Central memory CD8-positive, alpha-beta T cell (primary cell): ENCODE data around the gene CENPN.
A peak's percentile ranks its signal among the peaks of the same experiment; 100 is the strongest.

Source experiments
- ATAC-seq: fragments of 150-1000 bp; cut with Tn5 transposase; replicated peaks from 2 replicates; pipeline ENCODE4 v1.10.0; 2022; ENCODE audit warnings: mild to moderate bottlenecking, moderate FRiP score, moderate number of reproducible peaks; ENCODE audit not compliant: poor library complexity, severe bottlenecking; ENCODE audit errors: extremely low read depth
- DNase-seq, 2 donors: peaks; one replicate each; pipeline ENCODE4 v3.0.0; 2021; ENCODE audit warnings: low spot score in 2 of 2
- H3K27ac Mint-ChIP-seq: one replicate; pipeline ENCODE4 v1.8.0; 2022; ENCODE audit warnings: low read depth, mild to moderate bottlenecking, moderate library complexity, mixed read lengths
- H3K27me3 Mint-ChIP-seq: one replicate; pipeline ENCODE4 v1.8.0; 2022; ENCODE audit warnings: mixed read lengths
- H3K36me3 Mint-ChIP-seq: one replicate; pipeline ENCODE4 v1.8.0; 2022; ENCODE audit warnings: mild to moderate bottlenecking, moderate library complexity, mixed read lengths; ENCODE audit not compliant: insufficient read depth
- H3K4me1 Mint-ChIP-seq: one replicate; pipeline ENCODE4 v1.8.0; 2022; ENCODE audit warnings: mixed read lengths
- H3K4me3 Mint-ChIP-seq: one replicate; pipeline ENCODE4 v1.8.0; 2022; ENCODE audit warnings: mild to moderate bottlenecking, moderate library complexity, mixed read lengths
- H3K9me3 Mint-ChIP-seq: one replicate; pipeline ENCODE4 v1.8.0; 2022; ENCODE audit warnings: mixed read lengths

CENPN gene

DNA sequence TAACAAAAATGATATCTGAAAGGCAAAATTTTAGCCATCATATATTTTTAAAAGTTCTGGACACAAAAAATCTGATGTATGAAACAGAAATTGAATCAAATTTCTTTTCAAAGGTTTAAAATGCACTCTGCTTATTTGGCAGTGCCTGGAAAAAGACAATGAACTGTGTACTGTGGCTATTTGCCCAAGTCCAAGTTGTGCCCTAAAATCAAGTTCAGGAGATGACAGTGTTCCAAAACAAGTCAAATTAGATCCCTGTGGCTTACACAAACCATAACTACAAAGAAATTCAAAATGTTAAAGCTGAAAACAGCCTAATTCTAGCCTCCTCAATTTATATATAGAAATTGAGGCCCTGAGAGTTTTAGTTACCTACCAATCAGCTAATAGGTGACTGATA is 25.9 kb upstream of the CENPN start:
- H3K4me1 Mint-ChIP-seq, result peaks cover 11% of the 10 kb centered on the region
- DNase-seq (no peak), ATAC-seq (no peak)
- H3K27ac Mint-ChIP-seq, result no peak overlapping the region
- H3K9me3 Mint-ChIP-seq, result no peaks in the 10 kb centered on the region
- H3K27me3 Mint-ChIP-seq, result no peaks in the 10 kb centered on the region
- H3K36me3 Mint-ChIP-seq, result peaks cover 28% of the 10 kb centered on the region
- H3K4me3 Mint-ChIP-seq, result no peak overlapping the region

DNA sequence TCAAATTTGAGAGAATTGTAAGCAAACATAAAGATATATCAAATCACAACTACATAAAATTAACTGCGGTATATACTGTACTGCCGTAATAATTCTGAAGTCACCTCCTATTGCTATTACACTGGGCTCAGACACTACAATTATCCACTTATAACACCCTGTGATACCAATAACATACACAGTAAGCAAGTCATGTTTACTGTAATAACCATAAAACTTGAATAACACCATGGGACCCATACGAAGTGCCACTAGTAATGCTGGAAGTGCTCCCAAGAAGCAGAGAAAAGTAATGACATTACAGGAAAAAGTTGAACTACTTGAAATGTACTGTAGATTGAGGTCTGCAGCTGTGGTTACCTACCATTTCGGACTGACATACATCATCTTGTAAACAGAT is 24.4 kb upstream of the CENPN start:
- H3K27me3 Mint-ChIP-seq, result no peaks in the 10 kb centered on the region
- no peak overlapping the region for H3K4me3 Mint-ChIP-seq

DNA sequence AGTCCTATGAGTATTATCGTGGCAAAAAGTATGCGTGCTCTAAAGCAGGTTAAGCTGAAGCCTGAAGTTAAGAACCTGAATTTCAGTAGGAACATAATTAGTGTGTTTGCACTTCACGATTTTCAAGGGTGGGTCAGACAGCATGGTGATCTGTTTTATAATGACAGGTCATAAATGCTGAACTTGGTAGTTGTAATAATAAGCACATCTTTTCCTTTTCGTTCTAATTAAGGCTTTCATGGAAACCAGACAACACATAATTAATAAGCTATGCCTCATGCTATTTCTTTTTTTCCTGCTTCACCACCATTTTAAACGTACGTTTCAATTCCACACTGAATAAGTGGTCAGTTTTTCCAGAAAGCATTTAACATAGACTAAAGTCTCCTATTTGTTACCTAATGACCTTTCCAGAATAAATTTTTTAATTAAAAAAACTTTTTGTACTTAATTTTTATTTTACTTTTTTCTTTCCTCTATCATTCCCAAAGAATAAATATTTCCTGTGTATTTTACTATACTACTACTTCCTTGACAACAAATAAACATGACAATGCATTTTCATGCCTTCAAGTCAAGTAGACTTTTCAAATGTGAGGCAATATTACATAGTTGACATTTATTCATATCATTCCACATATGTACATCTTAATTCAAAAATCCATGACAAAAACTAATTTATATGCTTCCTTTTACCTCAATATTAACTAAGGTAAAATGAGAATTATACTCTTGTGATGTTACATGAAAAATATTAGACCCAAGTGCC is 22.7 kb upstream of the CENPN start:
- Mint-ChIP-seq H3K27ac (no peak overlapping the region), H3K36me3 (peaks cover 22% of the 10 kb centered on the region), H3K4me1 (peaks cover 19% of the 10 kb centered on the region), H3K4me3 (no peak overlapping the region), H3K9me3 (no peaks in the 10 kb centered on the region), H3K27me3 (no peaks in the 10 kb centered on the region)
- DNase-seq (no peak), ATAC-seq (no peak)

More for the DNA sequence above, 24.4 kb upstream of the CENPN start:
- Mint-ChIP-seq H3K36me3 (peaks cover 28% of the 10 kb centered on the region), H3K9me3 (no peaks in the 10 kb centered on the region), H3K4me1 (peaks cover 17% of the 10 kb centered on the region), H3K27ac (no peak overlapping the region)
- no peak for ATAC-seq
- no peak for DNase-seq

DNA sequence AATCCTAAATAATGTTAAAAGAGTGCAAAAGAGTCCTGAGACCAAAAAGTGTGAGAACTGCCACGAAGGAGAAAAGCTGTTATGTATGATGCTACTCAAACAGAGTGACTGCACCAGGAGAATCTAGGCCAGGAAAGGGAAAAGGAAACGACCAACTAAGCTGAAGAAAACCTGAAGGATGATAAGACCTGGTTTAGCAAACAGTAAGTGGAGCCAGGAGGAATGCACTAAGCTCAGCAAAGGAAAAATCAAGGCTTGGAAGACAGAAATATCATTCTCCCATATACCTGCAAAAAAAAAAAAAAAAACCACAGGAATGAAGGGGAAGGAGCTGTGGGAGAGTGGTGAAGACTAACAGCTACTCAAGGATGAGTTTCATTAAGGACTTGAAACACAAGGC is 21.4 kb upstream of the CENPN start:
- Mint-ChIP-seq H3K27me3 (no peaks in the 10 kb centered on the region), H3K9me3 (no peaks in the 10 kb centered on the region), H3K27ac (no peak overlapping the region), H3K36me3 (peaks cover 19% of the 10 kb centered on the region), H3K4me3 (no peak overlapping the region), H3K4me1 (peaks cover 19% of the 10 kb centered on the region)
- ATAC-seq (no peak), DNase-seq (no peak)

DNA sequence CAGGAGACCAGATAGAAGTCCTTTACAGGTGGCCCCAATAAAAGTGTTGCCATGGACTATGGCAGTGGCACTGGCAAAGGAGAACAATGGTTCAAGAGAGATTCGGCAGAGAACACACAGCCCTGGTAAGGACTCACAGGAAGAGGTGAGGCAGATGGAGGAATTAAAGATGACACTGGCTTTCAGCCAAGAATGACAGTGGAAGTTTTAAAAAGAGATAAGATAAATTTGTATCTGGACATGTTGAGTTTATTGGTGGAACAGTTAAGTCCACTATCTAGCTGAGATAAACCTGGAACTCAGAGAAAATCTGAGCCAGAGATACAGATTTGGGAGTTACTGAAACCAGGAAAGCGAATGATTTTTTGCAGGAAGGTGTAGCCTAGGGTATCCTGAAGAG is 20.5 kb upstream of the CENPN start:
- H3K27ac Mint-ChIP-seq, result peak overlapping the region; percentile 17
- DNase-seq (no peak), ATAC-seq (no peak)
- no peak overlapping the region for H3K4me3 Mint-ChIP-seq
- no peaks in the 10 kb centered on the region for H3K9me3 Mint-ChIP-seq
- no peaks in the 10 kb centered on the region for H3K27me3 Mint-ChIP-seq
- peaks cover 21% of the 10 kb centered on the region for H3K36me3 Mint-ChIP-seq
- peaks cover 20% of the 10 kb centered on the region for H3K4me1 Mint-ChIP-seq

DNA sequence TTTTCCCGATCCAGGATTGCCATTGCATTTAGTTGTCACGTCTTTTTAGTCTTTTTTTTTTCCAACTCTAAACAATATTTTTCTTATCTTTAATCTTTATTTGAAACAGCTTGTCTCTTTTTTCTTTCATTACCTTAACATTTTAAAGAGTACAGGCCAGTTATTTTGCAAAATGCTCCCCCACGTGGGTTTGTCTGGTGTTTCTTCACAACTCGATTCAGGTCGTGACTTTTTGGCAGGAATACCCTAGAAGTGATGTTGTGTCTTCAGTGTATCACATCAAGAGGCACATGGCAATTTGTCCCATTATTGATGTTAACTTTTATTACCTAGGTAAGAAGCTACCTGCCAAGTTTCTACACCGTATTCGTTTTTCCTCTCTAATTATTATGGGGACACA is 18.3 kb upstream of the CENPN start:
- no peaks in the 10 kb centered on the region for H3K9me3 Mint-ChIP-seq
- H3K27me3 Mint-ChIP-seq, result no peaks in the 10 kb centered on the region
- peaks cover 31% of the 10 kb centered on the region for H3K36me3 Mint-ChIP-seq
- ATAC-seq (no peak), DNase-seq (no peak)
- no peak overlapping the region for H3K27ac Mint-ChIP-seq
- H3K4me1 Mint-ChIP-seq, result peaks cover 39% of the 10 kb centered on the region
- no peak overlapping the region for H3K4me3 Mint-ChIP-seq

DNA sequence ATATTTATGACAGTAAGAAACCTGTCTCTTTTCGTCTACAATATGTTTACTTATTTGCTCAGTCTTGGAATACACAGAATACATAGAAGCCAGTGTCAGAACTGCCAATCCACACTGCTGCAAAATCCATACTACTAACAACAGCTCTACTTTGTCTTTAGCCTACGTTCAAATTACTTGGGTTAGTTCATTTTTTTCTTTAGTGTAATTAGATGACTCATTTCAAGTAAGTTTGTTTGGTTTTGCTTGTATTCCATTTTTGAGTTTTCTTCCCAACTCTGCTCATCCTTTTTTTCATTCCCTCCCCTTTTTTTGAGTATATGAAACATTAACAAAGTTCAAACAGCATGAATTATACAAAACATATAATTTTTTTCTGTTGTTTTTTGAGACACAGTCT is 17.2 kb upstream of the CENPN start:
- Mint-ChIP-seq H3K36me3 (peaks cover 35% of the 10 kb centered on the region), H3K27ac (peak overlapping the region; percentile 17), H3K9me3 (no peaks in the 10 kb centered on the region), H3K4me1 (peaks cover 37% of the 10 kb centered on the region), H3K27me3 (no peaks in the 10 kb centered on the region), H3K4me3 (no peak overlapping the region)
- no peak for DNase-seq
- ATAC-seq, result no peak

DNA sequence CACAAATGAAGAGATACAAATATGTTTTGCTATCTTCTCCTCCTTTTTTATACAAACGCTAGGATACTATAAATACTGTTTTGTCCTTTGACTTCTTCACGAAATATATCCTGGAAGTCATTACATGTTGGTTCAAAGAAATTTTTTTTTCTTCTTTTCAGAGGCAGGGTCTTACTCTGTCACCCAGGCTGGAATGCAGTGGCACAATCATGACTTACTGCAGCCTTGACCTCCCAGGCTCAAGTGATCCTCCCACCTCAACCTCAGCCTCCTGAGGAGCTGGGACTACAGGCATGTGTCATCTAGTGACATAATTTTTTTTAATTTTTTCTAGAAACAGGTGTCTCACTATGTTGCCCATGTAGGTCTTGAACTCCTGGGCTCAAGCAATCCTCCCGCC is 16.4 kb upstream of the CENPN start:
- peaks cover 37% of the 10 kb centered on the region for H3K4me1 Mint-ChIP-seq
- H3K9me3 Mint-ChIP-seq, result no peaks in the 10 kb centered on the region
- ATAC-seq (no peak), DNase-seq (no peak)
- H3K27ac Mint-ChIP-seq, result no peak overlapping the region
- H3K4me3 Mint-ChIP-seq, result no peak overlapping the region
- peaks cover 40% of the 10 kb centered on the region for H3K36me3 Mint-ChIP-seq
- H3K27me3 Mint-ChIP-seq, result no peaks in the 10 kb centered on the region

DNA sequence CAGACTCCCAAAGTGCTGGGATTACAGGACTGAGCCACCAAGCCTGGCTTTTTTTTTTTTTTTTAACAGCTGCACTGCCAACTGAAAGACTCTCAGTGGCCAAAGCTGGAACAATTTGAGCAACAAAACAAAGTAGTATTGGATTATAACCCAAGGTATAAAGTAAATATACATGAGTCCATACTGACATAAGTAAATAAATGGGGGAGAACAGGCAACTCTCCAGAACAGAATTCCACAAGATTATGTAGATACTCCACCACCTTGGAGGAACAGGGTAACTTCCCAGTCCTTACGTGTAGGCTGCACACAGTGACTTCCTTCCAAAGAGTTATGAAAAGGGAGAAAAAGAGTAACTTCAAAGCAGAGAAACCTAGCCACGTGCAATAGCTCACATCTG is 16.0 kb upstream of the CENPN start:
- H3K27me3 Mint-ChIP-seq, result no peaks in the 10 kb centered on the region
- no peak overlapping the region for H3K4me3 Mint-ChIP-seq
- H3K36me3 Mint-ChIP-seq, result peaks cover 37% of the 10 kb centered on the region
- ATAC-seq, result no peak
- no peaks in the 10 kb centered on the region for H3K9me3 Mint-ChIP-seq
- no peak for DNase-seq
- no peak overlapping the region for H3K27ac Mint-ChIP-seq
- H3K4me1 Mint-ChIP-seq, result peaks cover 37% of the 10 kb centered on the region

DNA sequence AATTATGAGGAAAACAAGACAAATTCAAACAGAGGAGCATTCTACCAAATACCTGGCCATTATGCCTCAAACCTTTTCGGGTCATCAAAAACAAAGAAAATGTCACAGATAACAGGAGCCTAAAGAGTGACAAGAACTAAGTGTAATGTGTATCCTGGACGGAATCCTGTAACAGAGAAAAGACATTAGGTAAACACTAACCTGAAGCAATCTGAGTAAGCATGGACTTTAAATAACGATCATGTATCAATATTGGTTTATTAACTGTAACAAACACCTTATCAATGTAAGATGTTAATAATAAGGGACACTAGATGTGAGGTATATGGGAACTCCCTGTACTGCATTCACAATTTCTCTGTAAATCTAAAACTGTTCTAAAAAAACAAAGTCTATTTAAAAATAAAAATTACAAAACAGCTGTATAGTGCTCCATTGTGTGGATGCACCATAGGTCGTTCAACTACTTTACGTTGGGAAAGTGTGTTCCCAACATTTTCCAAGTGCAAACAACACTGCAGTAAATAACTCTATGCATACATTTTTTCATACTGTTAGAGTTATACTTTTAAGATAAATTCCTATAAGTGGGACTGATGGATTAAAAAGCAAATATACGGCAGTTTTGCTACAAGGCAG is 15.1 kb upstream of the CENPN start:
- Mint-ChIP-seq H3K27ac (no peak overlapping the region), H3K4me1 (peaks cover 34% of the 10 kb centered on the region), H3K27me3 (no peaks in the 10 kb centered on the region), H3K9me3 (no peaks in the 10 kb centered on the region), H3K36me3 (peaks cover 33% of the 10 kb centered on the region), H3K4me3 (no peak overlapping the region)
- no peak for DNase-seq
- no peak for ATAC-seq

DNA sequence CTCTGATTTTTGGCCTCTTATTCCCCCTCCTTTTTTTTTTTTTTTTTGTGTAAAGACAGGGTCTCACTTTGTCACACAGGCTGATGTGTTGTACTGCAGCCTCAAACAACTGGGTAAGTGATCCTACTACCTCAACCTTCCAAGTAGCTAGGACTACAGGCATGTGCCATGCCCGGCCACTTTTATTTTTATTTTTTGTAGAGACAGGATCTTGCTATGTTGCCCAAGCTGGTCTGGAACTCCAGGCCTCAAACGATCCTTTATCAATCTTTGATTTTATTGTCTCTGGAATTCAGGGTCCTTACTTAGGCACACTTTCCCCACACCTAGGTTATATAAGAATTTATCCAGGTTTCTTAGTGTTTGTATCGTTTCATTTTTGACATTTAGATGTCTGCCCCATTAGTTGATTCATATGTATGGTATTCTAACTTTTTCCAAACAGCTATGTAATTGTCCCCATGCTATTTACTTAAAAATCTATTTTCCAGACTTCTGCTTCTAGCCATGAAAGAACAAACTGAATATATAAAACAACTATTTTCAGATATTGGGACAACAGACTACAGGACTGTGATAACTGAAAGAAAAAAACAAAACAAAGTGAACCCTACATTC is 14.2 kb upstream of the CENPN start:
- no peak for ATAC-seq
- H3K27me3 Mint-ChIP-seq, result no peaks in the 10 kb centered on the region
- peaks cover 30% of the 10 kb centered on the region for H3K36me3 Mint-ChIP-seq
- H3K4me3 Mint-ChIP-seq, result no peak overlapping the region
- peak overlapping the region; percentile 60 for H3K27ac Mint-ChIP-seq
- H3K4me1 Mint-ChIP-seq, result peaks cover 33% of the 10 kb centered on the region
- DNase-seq, result no peak
- no peaks in the 10 kb centered on the region for H3K9me3 Mint-ChIP-seq

DNA sequence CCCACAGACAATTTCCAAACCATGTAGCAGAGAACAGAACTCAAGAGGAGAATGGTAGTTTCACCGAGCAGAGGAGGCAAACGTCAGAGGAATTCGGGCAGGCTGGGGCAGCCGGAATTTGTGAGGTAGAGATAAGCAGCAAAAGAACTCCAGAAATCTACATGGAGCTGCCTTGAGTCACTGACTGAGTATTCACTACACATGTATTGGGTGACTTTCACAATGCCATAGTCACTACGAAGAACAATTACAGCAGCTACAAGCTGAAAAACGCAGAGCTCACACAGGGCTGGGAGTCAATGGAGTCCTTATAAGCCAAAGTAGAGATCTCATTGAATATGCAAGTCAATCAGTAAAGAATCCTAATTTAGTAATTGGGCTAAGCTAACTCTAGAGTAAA is 13.7 kb upstream of the CENPN start:
- no peak for DNase-seq
- peaks cover 33% of the 10 kb centered on the region for H3K4me1 Mint-ChIP-seq
- no peak for ATAC-seq
- no peaks in the 10 kb centered on the region for H3K9me3 Mint-ChIP-seq
- H3K27ac Mint-ChIP-seq, result no peak overlapping the region
- H3K27me3 Mint-ChIP-seq, result no peaks in the 10 kb centered on the region
- peaks cover 30% of the 10 kb centered on the region for H3K36me3 Mint-ChIP-seq
- no peak overlapping the region for H3K4me3 Mint-ChIP-seq

DNA sequence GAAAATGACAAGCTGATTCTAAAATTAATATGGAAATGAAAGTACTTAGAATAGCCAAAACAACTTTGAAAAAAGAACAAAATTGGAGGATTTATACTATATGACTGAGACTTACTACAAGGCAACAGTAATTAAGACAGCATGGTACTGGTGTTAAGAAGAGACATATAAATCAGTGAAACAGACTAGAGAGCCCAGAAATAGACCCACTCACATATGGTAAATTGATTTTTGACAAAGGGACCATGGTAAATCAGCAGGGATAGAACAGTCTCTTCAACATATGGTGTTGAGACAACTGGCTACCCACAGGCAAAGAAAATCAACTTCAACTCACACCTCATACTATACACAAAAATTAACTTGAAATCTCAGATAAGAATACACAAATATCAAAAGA is 13.2 kb upstream of the CENPN start:
- Mint-ChIP-seq H3K4me1 (peaks cover 36% of the 10 kb centered on the region), H3K27ac (no peak overlapping the region), H3K27me3 (no peaks in the 10 kb centered on the region), H3K36me3 (peaks cover 28% of the 10 kb centered on the region), H3K9me3 (no peaks in the 10 kb centered on the region), H3K4me3 (no peak overlapping the region)
- no peak for ATAC-seq
- no peak for DNase-seq
